Measurements from ENCODE around the gene LYRM7.

LYRM7 gene

DNA sequence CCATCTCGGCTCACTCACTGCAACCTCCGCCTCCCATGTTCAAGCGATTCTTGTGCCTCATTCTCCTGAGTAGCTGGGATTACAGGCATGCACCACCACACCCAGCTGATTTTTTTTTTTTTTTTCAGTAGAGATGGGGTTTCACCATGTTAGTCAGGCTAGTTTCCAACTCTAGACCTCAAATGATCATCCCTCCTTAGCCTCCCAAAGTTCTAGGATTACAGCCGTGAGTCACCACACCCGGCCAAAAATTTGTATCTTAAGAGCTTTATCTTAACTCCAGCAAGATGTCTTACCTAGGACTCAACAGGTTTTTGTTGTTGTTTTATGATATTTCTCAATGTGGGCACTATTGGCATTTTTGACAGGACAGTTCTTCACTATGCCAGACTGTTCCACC is 27.9 kb downstream of the LYRM7 start:
- TF ChIP-seq, protein P1, sequence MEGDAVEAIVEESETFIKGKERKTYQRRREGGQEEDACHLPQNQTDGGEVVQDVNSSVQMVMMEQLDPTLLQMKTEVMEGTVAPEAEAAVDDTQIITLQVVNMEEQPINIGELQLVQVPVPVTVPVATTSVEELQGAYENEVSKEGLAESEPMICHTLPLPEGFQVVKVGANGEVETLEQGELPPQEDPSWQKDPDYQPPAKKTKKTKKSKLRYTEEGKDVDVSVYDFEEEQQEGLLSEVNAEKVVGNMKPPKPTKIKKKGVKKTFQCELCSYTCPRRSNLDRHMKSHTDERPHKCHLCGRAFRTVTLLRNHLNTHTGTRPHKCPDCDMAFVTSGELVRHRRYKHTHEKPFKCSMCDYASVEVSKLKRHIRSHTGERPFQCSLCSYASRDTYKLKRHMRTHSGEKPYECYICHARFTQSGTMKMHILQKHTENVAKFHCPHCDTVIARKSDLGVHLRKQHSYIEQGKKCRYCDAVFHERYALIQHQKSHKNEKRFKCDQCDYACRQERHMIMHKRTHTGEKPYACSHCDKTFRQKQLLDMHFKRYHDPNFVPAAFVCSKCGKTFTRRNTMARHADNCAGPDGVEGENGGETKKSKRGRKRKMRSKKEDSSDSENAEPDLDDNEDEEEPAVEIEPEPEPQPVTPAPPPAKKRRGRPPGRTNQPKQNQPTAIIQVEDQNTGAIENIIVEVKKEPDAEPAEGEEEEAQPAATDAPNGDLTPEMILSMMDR (IDR thresholded peaks at IDR 0.05; ENCODE audit: low read depth, low read length): no peak
- no peak overlapping the region for H3K4me3 ChIP-seq (ENCODE audit: low read depth, low read length)

DNA sequence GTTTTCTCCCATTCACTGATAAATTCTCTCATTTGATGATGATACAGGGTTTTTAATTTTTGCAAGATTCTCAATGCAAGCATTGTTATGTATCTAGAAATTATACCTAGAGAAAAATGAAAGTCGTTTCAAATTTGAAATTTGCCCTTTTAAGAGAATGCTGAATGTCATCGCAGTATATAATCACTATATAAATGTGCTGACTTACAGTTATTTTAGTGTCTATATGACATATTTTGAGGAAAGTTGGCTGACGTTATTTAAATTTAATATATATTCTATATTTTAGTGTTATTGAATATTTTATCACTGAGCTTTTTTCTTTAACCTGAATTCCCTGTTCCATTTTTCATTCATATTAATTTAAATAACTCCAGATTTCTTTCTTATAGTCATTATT is 29.8 kb downstream of the LYRM7 start:
- no peak overlapping the region for H3K4me3 ChIP-seq (ENCODE audit: low read depth, low read length)
- TF ChIP-seq, protein P1 (IDR thresholded peaks at IDR 0.05; ENCODE audit: low read depth, low read length): no peak

GRCh38 chr5:131204964-131205363 is 34.2 kb downstream of the LYRM7 start:
- H3K4me3 ChIP-seq (ENCODE audit: low read depth, low read length): no peak overlapping the region
- TF ChIP-seq, protein P1 (IDR thresholded peaks at IDR 0.05; ENCODE audit: low read depth, low read length): no peak

DNA sequence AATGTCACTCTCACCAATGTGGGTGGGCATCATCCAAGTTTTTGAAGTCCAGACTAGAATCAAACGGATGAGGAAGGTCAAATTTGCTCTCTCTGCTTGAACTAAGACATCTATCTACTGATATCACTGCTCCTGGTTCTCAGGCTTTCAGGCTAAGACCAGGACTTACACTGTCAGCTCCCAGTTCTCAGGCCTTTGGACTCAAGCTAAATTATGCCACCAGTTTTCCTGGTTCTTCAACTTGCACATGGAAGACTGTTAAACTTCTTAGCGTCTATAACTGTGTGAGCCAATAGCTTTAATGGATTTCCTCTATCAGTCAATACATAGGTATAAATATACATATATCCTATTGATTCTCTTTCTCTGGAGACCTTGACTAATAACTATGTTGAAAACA is 35.3 kb downstream of the LYRM7 start:
- TF ChIP-seq, protein P1 (IDR thresholded peaks at IDR 0.05; ENCODE audit: low read depth, low read length): no peak
- H3K4me3 ChIP-seq (ENCODE audit: low read depth, low read length): no peak overlapping the region

DNA sequence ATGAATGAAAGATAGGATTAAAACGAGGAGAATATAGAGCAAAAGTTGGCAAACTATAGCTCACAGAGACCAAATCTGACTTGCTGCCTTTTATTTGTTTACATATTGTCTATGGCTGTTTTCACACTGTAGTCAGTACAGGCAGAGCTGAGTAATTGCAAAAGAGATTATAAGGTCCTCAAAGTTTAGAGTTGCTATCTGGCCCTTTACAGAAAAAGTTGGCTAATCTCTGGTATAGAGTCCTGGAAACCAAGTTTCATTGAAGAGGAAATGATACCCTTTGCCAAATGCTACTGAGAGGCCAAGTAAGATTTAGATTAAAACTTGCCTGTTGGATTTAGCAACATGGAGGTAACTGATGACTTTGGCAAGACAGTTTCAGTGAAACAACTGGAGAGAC is 36.0 kb downstream of the LYRM7 start:
- no peak overlapping the region for H3K4me3 ChIP-seq (ENCODE audit: low read depth, low read length)
- TF ChIP-seq, protein P1 (IDR thresholded peaks at IDR 0.05; ENCODE audit: low read depth, low read length): no peak

GRCh38 chr5:131209175-131209505 is 38.4 kb downstream of the LYRM7 start:
- TF ChIP-seq, protein P1 (IDR thresholded peaks at IDR 0.05; ENCODE audit: low read depth, low read length): no peak
- H3K4me3 ChIP-seq (ENCODE audit: low read depth, low read length): no peak overlapping the region

GRCh38 chr5:131209506-131210150 is 38.9 kb downstream of the LYRM7 start:
- no peak overlapping the region for H3K4me3 ChIP-seq (ENCODE audit: low read depth, low read length)
- TF ChIP-seq, protein P1 (IDR thresholded peaks at IDR 0.05; ENCODE audit: low read depth, low read length): no peak

Data from WI38 (cell line).